Caco-2 (cell line): ENCODE measurements around the gene BRD1. TPM values are rescaled to one million over a fixed set of nuclear protein-coding genes. Genes with fewer than 3 reads are reported as not detected.

Experiments
- BruUV-seq: library from RNA; stranded (reverse); fragments of 400-500 nt; replicated peaks from 2 replicates; lab custom pipeline; 2021; lab: Mats Ljungman, UMichigan
- CTCF ChIA-PET: fragments of 300-600 bp; sonication (Branson Sonifier 250); formaldehyde crosslinking; loops from one replicate; lab custom pipeline; 2022; ENCODE audit warnings: antibody characterized with exemption; lab: Charles Lee
- POLR2A ChIA-PET: fragments of 300-600 bp; sonication (Branson Sonifier 250); formaldehyde crosslinking; loops from one replicate; lab custom pipeline; 2022; ENCODE audit warnings: antibody characterized with exemption; lab: Charles Lee
- DNase-seq, 2 experiments: peaks; one replicate each; pipeline versions ENCODE4 v3.0.0 to v3.0.0-alpha.2; 2020 to 2022
- H3K27me3 ChIP-seq: replicated peaks from 2 replicates; pipeline ENCODE4 v1.6.0; 2011; ENCODE audit warnings: low read length; ENCODE audit not compliant: control insufficient read depth, insufficient read depth
- H3K36me3 ChIP-seq: 2 replicates; pipeline ENCODE4 v1.5.1; 2011; ENCODE audit warnings: low read length; ENCODE audit not compliant: control insufficient read depth, insufficient read depth
- H3K4me1 ChIP-seq: fragments of 250-450 bp; sonication (Bioruptor Pico); 2 replicates; pipeline ENCODE4 v1.5.1; 2020; ENCODE audit warnings: mild to moderate bottlenecking
- H3K4me3 ChIP-seq: 2 replicates; pipeline ENCODE4 v1.5.1; 2011; ENCODE audit warnings: low read depth, mild to moderate bottlenecking, control low read depth, low read length
- H3K9me3 ChIP-seq: fragments of 250-450 bp; sonication (Bioruptor Pico); 2 replicates; pipeline ENCODE4 v1.5.1; 2020; ENCODE audit warnings: mild to moderate bottlenecking, moderate library complexity
- H3K27ac Mint-ChIP-seq: one replicate; pipeline ENCODE4 v1.8.0; 2022; ENCODE audit warnings: mixed read lengths; ENCODE audit not compliant: unreplicated experiment
- H3K27me3 Mint-ChIP-seq: one replicate; pipeline ENCODE4 v1.8.0; 2022; ENCODE audit warnings: mixed read lengths; ENCODE audit not compliant: insufficient read depth, unreplicated experiment
- H3K36me3 Mint-ChIP-seq: one replicate; pipeline ENCODE4 v1.8.0; 2022; ENCODE audit warnings: mild to moderate bottlenecking, mixed read lengths; ENCODE audit not compliant: insufficient read depth, unreplicated experiment
- H3K4me1 Mint-ChIP-seq: one replicate; pipeline ENCODE4 v1.8.0; 2022; ENCODE audit warnings: low read depth, mixed read lengths; ENCODE audit not compliant: unreplicated experiment
- H3K4me3 Mint-ChIP-seq: one replicate; pipeline ENCODE4 v1.8.0; 2022; ENCODE audit warnings: mild to moderate bottlenecking, moderate library complexity, mixed read lengths; ENCODE audit not compliant: unreplicated experiment
- H3K9me3 Mint-ChIP-seq: one replicate; pipeline ENCODE4 v1.8.0; 2022; ENCODE audit warnings: mixed read lengths; ENCODE audit not compliant: unreplicated experiment
- intact Hi-C: fragments of 100-400 bp; cut with micrococcal nuclease; formaldehyde crosslinking; loops from one replicate; pipeline ENCODE4 v1.10.0; 2022; ENCODE audit not compliant: unreplicated experiment
- total RNA-seq: library from RNA; stranded (reverse); gene quantifications from 2 replicates; pipeline ENCODE4 v1.2.3, GENCODE V29; 2022
- TF ChIP-seq, protein P1 (sequence below), 2 experiments: fragments of 200-600 bp in 1 of 2; IDR thresholded peaks; 1 replicate in 1 of 2; 2 replicates in 1 of 2; pipeline versions ENCODE4 v1.5.1 to v1.8.0; 2011 to 2022; ENCODE audit warnings: antibody characterized with exemption in 1 of 2, control low read depth in 1 of 2, inconsistent platforms in 1 of 2, low read depth in 1 of 2, low read length in 1 of 2, mild to moderate bottlenecking in 1 of 2, moderate library complexity in 1 of 2; ENCODE audit not compliant: insufficient read depth in 1 of 2, severe bottlenecking in 1 of 2, unreplicated experiment in 1 of 2

The BRD1 gene
- total RNA-seq, 1 experiment from 2014 or later, result 46.9 TPM

- Mint-ChIP-seq H3K4me3 (no peak overlapping the region), H3K27me3 (no peaks in the 10 kb centered on the region), H3K27ac (no peak overlapping the region), H3K9me3 (no peaks in the 10 kb centered on the region), H3K36me3 (peaks cover 82% of the 10 kb centered on the region), H3K4me1 (no peaks in the 10 kb centered on the region)
- H3K36me3 ChIP-seq, result peaks cover 1% of the 10 kb centered on the region; the same call in 1 of the 2 replicates
- no peaks in the 10 kb centered on the region for H3K27me3 ChIP-seq
- ChIA-PET CTCF (no interaction called here), POLR2A (no interaction called here)
- BruUV-seq, result no TSS peak
- DNase-seq, result no peak
- TF ChIP-seq, protein P1, sequence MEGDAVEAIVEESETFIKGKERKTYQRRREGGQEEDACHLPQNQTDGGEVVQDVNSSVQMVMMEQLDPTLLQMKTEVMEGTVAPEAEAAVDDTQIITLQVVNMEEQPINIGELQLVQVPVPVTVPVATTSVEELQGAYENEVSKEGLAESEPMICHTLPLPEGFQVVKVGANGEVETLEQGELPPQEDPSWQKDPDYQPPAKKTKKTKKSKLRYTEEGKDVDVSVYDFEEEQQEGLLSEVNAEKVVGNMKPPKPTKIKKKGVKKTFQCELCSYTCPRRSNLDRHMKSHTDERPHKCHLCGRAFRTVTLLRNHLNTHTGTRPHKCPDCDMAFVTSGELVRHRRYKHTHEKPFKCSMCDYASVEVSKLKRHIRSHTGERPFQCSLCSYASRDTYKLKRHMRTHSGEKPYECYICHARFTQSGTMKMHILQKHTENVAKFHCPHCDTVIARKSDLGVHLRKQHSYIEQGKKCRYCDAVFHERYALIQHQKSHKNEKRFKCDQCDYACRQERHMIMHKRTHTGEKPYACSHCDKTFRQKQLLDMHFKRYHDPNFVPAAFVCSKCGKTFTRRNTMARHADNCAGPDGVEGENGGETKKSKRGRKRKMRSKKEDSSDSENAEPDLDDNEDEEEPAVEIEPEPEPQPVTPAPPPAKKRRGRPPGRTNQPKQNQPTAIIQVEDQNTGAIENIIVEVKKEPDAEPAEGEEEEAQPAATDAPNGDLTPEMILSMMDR (IDR thresholded peaks at IDR 0.05; ENCODE audit: insufficient read depth in 1 of 2, low read depth in 1 of 2, low read length in 1 of 2, severe bottlenecking in 1 of 2, unreplicated experiment in 1 of 2), result no peak
- H3K4me1 ChIP-seq, result no peaks in the 10 kb centered on the region
- intact Hi-C loops, result no loop called here
- no peaks in the 10 kb centered on the region for H3K9me3 ChIP-seq
- H3K4me3 ChIP-seq, result no peak overlapping the region
Observed at GRCh38 chr22:49774046-49774445, 53.6 kb downstream of the BRD1 start.

DNA sequence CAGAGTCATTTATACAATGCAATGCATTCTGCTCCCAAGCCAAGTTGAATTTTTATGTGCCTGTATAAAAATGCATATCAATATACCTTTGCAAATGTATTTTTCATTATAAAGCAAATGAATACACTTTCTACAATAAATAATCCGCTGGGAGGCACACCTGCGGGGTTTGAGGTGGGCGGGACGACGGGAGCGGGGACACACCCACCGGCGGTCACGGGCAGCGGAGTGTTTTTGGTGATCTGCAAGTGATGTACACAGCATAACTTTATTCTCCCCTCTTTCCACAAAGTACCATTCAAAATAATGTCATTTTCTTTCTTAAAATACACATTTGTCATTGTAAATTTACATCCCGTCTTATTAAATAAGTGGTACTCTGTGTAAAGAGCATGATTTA lies 54.1 kb downstream of the BRD1 start:
- H3K4me1 Mint-ChIP-seq, result no peaks in the 10 kb centered on the region
- no peaks in the 10 kb centered on the region for H3K27me3 ChIP-seq
- no peaks in the 10 kb centered on the region for H3K27me3 Mint-ChIP-seq
- no peak overlapping the region for H3K27ac Mint-ChIP-seq
- ChIA-PET POLR2A (no interaction called here), CTCF (no interaction called here)
- intact Hi-C loops, result no loop called here
- H3K36me3 Mint-ChIP-seq, result peaks cover 77% of the 10 kb centered on the region
- DNase-seq, result no peak
- H3K4me3 ChIP-seq, result no peak overlapping the region
- no peak overlapping the region for H3K4me3 Mint-ChIP-seq
- no peaks in the 10 kb centered on the region for H3K9me3 ChIP-seq
- H3K36me3 ChIP-seq, result peaks cover 1% of the 10 kb centered on the region; the same call in 1 of the 2 replicates
- no peaks in the 10 kb centered on the region for H3K4me1 ChIP-seq
- no peaks in the 10 kb centered on the region for H3K9me3 Mint-ChIP-seq
- TSS peak; percentile 88 for BruUV-seq
- TF ChIP-seq, protein P1 (IDR thresholded peaks at IDR 0.05; ENCODE audit: insufficient read depth in 1 of 2, low read depth in 1 of 2, low read length in 1 of 2, severe bottlenecking in 1 of 2, unreplicated experiment in 1 of 2), result no peak

DNA sequence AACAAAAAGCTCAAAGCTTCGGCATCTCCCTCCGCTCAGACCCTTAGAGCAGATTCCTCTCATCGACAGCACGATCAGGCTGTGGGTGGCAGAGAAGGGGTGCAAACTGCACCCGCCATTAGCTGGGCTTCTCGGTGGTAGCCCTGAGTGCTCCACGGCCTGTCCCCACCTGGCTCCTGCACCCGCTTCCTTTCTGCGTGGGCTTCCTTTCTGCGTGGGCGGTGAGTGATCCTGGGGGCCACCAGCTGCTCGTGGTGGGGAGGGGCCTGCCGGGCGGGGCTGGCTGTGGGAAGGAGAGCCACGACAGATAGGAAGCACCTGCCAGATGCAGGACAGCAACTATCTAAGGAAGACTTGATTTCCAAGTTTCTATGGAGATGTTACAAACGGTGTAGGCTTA lies 55.0 kb downstream of the BRD1 start:
- DNase-seq, result no peak
- H3K4me1 Mint-ChIP-seq, result no peaks in the 10 kb centered on the region
- Histone ChIP-seq H3K9me3 (no peaks in the 10 kb centered on the region; the same call in 1 of the 2 replicates), H3K4me3 (no peak overlapping the region), H3K27me3 (no peaks in the 10 kb centered on the region), H3K4me1 (no peaks in the 10 kb centered on the region), H3K36me3 (peaks cover 1% of the 10 kb centered on the region; the same call in 1 of the 2 replicates)
- no TSS peak for BruUV-seq
- intact Hi-C loops, result no loop called here
- TF ChIP-seq, protein P1 (IDR thresholded peaks at IDR 0.05; ENCODE audit: insufficient read depth in 1 of 2, low read depth in 1 of 2, low read length in 1 of 2, severe bottlenecking in 1 of 2, unreplicated experiment in 1 of 2), result no peak
- no peaks in the 10 kb centered on the region for H3K27me3 Mint-ChIP-seq
- H3K4me3 Mint-ChIP-seq, result no peak overlapping the region
- H3K9me3 Mint-ChIP-seq, result peaks cover under 1% of the 10 kb centered on the region
- POLR2A ChIA-PET, result no interaction called here
- CTCF ChIA-PET, result no interaction called here
- H3K36me3 Mint-ChIP-seq, result peaks cover 76% of the 10 kb centered on the region
- no peak overlapping the region for H3K27ac Mint-ChIP-seq
